Measurements from ENCODE around the gene ACTR2.

DNA sequence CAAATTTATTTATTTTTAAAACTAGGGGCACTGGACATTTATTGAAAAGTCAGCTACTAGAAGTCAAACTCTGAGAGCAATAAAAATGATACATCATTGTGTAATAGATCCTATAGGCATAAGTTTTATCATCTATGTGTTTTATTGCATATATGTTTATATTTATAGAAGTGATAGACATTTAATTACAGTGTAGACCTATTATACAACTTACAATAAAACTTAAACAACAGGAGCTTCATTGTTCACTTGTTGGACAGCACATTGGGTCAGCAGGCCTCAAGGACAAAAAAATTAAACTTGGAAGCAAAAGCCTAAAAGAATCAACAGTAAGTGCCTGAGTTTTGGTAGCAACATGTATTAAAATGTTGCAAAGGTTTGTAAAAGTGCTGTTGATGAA is 15.0 kb upstream of the ACTR2 start:
- TF ChIP-seq, protein P1, sequence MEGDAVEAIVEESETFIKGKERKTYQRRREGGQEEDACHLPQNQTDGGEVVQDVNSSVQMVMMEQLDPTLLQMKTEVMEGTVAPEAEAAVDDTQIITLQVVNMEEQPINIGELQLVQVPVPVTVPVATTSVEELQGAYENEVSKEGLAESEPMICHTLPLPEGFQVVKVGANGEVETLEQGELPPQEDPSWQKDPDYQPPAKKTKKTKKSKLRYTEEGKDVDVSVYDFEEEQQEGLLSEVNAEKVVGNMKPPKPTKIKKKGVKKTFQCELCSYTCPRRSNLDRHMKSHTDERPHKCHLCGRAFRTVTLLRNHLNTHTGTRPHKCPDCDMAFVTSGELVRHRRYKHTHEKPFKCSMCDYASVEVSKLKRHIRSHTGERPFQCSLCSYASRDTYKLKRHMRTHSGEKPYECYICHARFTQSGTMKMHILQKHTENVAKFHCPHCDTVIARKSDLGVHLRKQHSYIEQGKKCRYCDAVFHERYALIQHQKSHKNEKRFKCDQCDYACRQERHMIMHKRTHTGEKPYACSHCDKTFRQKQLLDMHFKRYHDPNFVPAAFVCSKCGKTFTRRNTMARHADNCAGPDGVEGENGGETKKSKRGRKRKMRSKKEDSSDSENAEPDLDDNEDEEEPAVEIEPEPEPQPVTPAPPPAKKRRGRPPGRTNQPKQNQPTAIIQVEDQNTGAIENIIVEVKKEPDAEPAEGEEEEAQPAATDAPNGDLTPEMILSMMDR (IDR thresholded peaks at IDR 0.05) = no peak
- no peak for TF ChIP-seq POLR2A (IDR thresholded peaks at IDR 0.05)
